Gastrocnemius medialis (tissue), 4 donors: Measurements from ENCODE around the gene GNB3.

Experiments used
- POLR2A ChIP-seq, 2 donors: fragments of 450-650 bp; IDR thresholded peaks; one replicate each; pipeline ENCODE4 v1.6.1; 2017; ENCODE audit warnings: antibody characterized with exemption in 2 of 2, mild to moderate bottlenecking in 2 of 2, moderate library complexity in 2 of 2
- TF ChIP-seq, protein P1 (sequence below), 5 experiments: fragments of 450-650 bp in 3 of 5; fragments of 200-600 bp in 2 of 5; sonication (generic) in 2 of 5; IDR thresholded peaks in 4 of 5; conservative IDR thresholded peaks in 1 of 5; 1 replicate in 4 of 5; 2 replicates in 1 of 5; pipeline ENCODE4 v1.5.1; 2016 to 2019; ENCODE audit warnings: antibody characterized with exemption in 5 of 5, mild to moderate bottlenecking in 3 of 5, moderate library complexity in 3 of 5

DNA sequence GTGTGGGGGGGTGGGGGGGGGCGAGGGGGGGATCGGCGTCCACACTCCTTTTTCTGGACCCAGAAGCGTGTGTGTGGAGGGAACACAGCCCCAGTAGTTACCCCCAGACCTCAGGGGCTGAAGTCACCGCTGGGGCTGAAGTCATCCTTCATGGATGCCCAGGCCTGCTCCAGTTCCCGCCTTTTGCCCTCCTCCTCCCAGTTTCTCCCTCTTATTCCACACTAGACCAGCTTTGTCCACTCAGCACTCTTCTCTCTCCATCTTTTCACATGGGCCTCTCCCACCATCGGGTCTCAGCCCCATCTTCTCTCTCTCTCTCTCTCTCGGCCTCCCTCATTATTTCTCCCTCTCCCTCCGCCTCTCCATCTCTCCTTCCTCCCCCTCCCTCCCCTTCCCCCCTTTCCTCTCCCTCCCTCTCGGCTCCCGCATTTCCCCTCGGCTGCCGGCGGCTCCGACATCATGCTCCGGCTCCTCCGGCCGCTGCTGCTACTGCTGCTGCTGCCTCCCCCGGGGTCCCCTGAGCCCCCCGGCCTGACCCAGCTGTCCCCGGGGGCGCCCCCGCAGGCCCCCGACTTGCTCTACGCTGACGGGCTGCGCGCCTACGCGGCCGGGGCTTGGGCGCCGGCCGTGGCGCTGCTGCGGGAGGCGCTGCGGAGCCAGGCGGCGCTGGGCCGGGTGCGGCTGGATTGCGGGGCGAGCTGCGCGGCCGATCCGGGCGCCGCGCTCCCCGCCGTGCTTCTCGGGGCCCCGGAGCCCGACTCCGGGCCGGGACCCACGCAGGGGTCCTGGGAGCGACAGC is 12.5 kb upstream of the GNB3 start, which contains the start of gene P3H3:
- TF ChIP-seq, protein P1, sequence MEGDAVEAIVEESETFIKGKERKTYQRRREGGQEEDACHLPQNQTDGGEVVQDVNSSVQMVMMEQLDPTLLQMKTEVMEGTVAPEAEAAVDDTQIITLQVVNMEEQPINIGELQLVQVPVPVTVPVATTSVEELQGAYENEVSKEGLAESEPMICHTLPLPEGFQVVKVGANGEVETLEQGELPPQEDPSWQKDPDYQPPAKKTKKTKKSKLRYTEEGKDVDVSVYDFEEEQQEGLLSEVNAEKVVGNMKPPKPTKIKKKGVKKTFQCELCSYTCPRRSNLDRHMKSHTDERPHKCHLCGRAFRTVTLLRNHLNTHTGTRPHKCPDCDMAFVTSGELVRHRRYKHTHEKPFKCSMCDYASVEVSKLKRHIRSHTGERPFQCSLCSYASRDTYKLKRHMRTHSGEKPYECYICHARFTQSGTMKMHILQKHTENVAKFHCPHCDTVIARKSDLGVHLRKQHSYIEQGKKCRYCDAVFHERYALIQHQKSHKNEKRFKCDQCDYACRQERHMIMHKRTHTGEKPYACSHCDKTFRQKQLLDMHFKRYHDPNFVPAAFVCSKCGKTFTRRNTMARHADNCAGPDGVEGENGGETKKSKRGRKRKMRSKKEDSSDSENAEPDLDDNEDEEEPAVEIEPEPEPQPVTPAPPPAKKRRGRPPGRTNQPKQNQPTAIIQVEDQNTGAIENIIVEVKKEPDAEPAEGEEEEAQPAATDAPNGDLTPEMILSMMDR (IDR thresholded peaks at IDR 0.05 in 4 of 5, conservative IDR thresholded peaks at IDR 0.05 in 1 of 5) = no peak
- TF ChIP-seq POLR2A (IDR thresholded peaks at IDR 0.05) = no peak
